Epidermal melanocyte (primary cell): Measurements from ENCODE around the gene CSRNP3.

Experiments
- DNase-seq: peaks from one replicate; pipeline ENCODE4 v3.0.0; 2011; ENCODE audit warnings: low spot score; ENCODE audit not compliant: insufficient read length

The CSRNP3 gene

GRCh38 chr2:165681841-165682240, 212.3 kb downstream of the CSRNP3 start:
- DNase-seq, result no peak

GRCh38 chr2:165682546-165682945, 213.0 kb downstream of the CSRNP3 start:
- DNase-seq, result no peak

GRCh38 chr2:165686800-165687199, 217.3 kb downstream of the CSRNP3 start:
- no peak for DNase-seq

- DNase-seq, result no peak
Observed at GRCh38 chr2:165687426-165688002, 218.0 kb downstream of the CSRNP3 start.

GRCh38 chr2:165691615-165692014, 222.1 kb downstream of the CSRNP3 start:
- no peak for DNase-seq

GRCh38 chr2:165692906-165693305, 223.4 kb downstream of the CSRNP3 start:
- DNase-seq, result no peak

- no peak for DNase-seq
Observed at GRCh38 chr2:165693838-165694237, 224.3 kb downstream of the CSRNP3 start.

GRCh38 chr2:165697748-165698443, 228.4 kb downstream of the CSRNP3 start:
- no peak for DNase-seq

GRCh38 chr2:165698444-165698884, 229.0 kb downstream of the CSRNP3 start:
- peak; percentile 60 for DNase-seq

- DNase-seq, result no peak
Observed at GRCh38 chr2:165699946-165700345, 230.4 kb downstream of the CSRNP3 start.

GRCh38 chr2:165700531-165700930, 231.0 kb downstream of the CSRNP3 start:
- DNase-seq, result no peak

GRCh38 chr2:165701147-165701546, 231.6 kb downstream of the CSRNP3 start:
- DNase-seq, result no peak

- no peak for DNase-seq
Observed at GRCh38 chr2:165706960-165707487, 237.5 kb downstream of the CSRNP3 start.

GRCh38 chr2:165716091-165716490, 246.6 kb downstream of the CSRNP3 start:
- no peak for DNase-seq

- DNase-seq, result no peak
Observed at GRCh38 chr2:165718610-165719210, 249.2 kb downstream of the CSRNP3 start.

- peak; percentile 30 for DNase-seq
Observed at GRCh38 chr2:165720511-165720910, 251.0 kb downstream of the CSRNP3 start.

GRCh38 chr2:165725421-165725820, 255.9 kb downstream of the CSRNP3 start:
- no peak for DNase-seq
